G401.6 (cell line): ENCODE measurements around the gene TCP11L2.
"Not testable (repeated sequence)": the region's sequence is repeated elsewhere in the genome, so short reads cannot be mapped to it uniquely, and the experiment has no call there.

ENCODE experiments used
- FAIRE-seq: peaks from 2 replicates; lab custom pipeline; 2012; peaks lifted over from hg19 to GRCh38; lab: Jason Lieb, UNC

The TCP11L2 gene

DNA sequence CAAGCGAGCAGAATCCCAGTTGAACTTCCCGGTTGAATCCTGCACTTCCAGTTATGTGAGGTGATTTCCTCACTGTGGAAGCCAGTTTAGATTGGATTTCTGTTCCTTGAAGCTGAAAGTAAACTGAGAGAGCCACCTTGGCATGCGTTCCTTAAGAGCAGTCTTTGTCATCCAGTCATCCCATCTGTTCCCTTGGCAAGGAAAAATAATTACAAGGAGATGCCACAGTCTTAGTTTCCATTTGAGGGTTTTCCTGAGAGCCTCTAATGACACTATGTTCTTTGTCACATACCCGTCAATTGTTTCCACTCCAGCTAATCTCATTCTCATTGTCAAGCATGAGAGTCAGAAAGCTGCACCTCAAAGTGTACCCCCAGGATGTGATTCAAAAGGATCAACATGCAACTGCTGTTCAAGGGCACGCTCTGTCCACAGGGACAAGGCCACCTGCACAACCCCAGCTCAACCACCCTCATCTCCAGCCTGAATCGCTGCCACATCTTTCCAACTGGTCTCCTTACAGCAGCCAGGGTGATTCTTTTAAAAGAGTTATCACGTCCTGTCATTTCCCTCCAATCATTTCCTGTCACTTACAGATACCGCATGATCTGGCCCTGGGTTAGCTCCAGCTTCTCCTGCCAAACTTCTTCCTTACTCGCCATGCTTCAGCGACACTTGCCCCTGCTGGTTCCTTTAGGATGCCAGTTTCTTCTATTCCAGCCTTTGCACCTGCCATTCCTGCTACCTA, 18.0 kb upstream of the TCP11L2 start:
- FAIRE-seq = no peak

DNA sequence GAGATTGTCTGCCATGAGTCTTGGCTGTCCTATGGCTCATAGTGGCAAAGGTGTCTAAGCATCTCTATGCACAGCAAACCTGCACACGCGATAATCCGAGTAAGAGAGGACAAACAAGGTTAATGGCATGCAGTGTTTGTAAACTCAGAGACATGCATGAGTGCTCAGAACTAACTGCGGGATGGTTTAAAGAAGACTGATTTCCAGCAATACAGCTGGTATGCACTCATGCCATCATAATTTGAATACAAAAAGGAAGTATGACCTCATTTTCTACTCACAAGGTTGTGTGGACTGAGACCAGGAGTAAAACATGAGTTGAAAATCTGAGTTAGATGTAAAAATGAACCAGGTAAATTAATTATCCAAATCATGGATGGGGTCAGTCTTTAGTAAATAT, 16.6 kb upstream of the TCP11L2 start:
- no peak for FAIRE-seq

DNA sequence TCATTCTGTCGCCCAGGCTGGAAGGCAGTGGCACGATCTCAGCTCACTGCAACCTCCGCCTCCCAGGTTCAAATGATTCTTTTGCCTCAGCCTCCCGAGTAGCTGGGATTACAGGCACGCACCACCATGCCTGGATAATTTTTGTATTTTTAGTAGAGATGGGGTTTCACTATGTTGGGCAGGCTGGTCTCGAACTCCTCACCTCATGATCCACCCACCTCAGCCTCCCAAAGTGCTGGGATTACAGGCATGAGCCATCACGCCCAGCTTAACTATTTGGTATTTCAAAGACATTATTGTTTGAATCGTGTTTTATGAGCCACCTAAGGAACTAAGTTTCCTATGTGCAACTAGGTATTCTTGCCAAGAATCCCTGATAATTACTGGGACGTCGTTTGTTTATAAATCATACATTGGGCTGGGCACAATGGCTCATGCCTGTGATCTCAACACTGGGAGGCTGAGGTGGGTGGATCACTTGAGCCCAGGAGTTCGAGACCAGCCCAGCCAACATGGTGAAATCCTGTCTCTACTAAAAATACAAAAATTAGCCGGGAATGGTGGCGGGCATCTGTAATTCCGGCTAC, 15.9 kb upstream of the TCP11L2 start:
- not testable (repeated sequence) for FAIRE-seq

DNA sequence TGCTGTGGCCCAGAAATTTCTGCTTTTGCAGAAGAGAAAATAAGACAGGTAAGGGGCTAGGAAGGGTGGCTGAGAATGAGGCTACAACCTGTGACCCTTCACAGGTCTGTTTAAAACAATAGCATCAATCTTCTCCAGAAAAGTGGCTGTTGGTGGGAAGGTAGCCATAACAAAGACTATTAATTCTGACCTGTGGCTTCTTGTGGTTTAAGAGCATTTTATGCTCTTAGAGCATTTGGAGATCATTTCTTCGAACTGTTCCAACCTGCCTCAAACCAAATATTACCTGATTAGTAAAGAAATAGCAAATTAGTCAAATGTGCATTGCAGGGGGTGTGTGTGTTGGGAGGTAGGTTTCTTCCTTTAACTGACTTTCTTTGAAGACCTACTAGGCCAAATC, 15.2 kb upstream of the TCP11L2 start:
- no peak for FAIRE-seq

DNA sequence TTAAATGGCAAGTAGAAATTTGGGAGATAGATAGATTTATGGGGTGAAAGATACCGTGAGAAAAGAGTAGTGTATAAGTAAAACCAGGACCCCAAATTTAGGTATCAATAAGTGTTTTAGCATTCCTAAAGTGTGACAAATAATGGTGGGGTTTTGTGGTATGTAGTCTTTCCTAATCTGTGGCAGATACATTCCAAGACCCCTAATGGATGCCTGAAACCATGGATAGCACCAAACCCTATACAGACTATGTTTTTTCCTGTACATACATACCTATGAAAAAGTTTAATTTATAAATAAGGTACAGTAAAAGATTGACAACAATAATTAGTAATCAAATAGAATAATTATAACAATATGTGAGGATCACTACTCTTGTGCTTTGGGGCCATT, 14.4 kb upstream of the TCP11L2 start:
- FAIRE-seq = no peak

DNA sequence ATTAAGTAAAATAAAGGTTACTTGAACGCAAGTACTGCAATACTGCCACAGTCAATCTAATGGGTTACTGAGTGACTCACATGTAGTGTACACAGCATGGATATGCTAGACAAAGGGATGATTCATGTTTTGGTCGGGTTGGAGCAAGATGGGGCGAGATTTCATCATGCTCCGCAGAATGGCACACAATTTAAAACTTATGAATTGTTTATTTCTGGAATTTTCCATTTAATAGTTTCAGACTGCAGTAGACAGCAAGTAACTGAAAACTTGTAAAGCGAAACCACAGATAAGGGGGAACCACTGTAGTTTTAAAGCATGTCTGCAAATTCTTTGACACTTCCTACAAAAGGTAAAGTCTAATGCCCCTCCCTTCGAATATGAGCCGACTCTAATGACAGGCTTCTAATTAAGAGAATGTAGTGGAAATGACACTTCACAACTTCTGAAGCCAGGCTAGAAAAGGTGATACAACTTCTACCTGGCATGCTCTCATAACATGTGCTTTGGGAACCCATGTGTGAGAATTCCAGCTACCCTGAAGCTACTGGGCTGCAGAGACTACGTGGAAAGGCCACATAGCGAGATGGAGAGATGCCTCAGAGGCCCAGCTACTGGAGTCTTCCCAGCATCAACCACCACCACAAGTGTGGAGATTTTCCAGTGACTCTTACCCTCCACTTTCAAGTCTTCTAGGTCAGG, 13.9 kb upstream of the TCP11L2 start:
- FAIRE-seq = no peak

DNA sequence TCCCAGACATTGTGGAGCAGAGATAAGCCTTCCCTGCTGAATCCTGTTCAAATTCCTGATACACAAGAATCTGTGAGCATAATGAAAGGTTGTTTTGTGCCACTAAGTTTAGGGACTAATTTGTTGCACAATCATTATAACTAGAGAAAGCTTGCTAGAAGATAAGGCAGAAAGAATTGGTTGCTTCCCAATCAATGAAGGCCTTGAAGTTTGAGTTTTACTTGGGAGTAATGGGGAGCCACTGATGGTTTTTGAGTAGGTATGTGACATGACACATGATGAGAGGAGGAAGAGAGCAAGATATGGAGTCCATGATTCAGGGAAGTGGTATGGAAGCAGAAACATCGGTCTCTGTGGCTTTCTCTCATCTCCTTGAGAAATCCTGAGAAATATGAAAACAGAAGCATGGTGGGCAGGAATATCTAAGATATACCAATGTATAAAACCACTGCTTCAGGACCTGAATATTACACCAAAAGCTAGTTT, 13.3 kb upstream of the TCP11L2 start:
- no peak for FAIRE-seq

DNA sequence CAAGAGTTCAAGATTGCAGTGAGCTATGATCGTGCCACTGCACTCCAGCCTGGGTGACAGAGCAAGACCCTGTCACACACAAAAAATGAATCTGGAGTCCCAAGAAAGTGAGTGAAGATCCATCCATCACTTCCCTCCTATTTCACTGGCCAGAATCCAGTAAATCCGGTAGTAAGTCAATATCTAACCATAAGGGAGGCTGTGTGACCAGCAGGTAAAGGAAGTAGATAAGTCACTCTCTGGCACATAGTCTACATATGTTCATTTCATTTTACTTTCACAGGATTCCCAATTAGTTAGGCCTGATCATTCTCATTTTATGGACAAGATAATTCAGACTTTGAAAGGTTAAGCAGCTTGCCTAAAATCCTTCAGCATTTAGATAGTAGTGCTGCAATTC, 11.9 kb upstream of the TCP11L2 start:
- FAIRE-seq = no peak

GRCh38 chr12:106291342-106291741, 11.2 kb upstream of the TCP11L2 start:
- FAIRE-seq = no peak

DNA sequence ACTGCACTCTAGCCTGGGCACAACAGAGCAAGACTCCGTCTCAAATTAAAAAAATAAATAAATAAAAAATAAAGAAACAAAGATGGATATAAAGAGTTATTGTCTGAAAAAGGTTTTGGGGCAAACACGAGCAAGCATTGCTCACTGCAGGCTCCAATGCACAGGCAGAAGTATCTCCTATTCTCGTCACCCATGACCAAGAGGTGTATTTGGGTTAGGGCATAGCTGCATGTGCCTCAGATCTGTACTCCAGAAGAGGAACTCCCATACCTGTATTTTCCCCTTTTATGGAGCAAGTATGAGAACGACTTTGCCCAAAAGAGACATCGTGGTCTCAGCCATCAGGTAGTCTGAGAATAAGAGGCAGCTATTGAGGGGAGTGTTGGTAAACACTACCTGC, 10.2 kb upstream of the TCP11L2 start:
- no peak for FAIRE-seq

DNA sequence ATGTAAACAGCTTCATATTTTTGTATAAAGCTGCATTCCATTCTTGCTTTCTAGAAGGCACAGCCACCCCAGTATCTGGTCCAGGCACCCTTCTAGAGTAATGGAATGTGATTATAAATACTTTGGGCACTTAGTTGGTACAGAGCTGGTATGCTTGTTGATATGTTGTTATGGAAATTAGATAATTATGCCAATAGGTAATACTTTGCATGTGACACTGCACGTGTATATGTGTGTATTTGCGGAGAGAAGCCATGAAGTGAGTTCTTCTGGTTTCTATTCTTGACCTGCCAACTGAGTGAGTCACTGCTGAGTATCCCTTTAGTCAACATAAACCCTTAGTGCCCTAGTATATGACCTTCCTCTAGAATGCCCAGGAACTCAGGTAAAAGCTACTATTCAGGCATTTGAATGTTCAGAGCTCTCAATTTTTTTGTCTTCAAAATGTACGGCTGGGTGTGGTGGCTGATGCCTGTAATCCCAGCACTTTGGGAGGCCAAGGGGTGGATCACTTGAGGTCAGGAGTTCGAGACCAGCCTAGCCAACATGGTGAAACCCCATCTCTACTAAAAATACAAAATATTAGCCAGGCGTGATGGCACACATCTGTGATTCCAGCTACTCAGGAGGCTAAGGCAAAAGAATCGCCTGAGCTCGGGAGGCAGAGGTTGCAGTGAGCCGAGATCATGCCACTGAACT, 6.2 kb upstream of the TCP11L2 start:
- no peak for FAIRE-seq

DNA sequence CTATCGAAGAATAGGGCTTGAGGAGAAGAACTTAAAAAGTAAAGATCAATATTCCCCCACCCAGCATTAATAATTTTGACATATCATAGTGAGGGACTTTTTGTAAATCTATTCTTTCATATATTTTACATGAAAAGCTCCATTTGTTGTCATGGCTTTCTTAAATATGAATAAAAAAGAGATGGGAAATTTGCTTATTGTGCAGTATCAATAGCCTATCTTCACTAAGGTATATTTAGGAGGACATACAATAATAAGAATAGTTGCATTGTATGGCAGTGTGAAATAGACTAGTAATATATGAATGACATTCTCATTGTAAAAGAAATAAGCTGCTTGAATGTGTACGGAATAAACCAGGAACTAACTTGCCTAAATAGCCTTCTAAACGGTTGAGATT, 5.5 kb upstream of the TCP11L2 start:
- FAIRE-seq = no peak

- no peak for FAIRE-seq
Measured at GRCh38 chr12:106297681-106298080, 4.9 kb upstream of the TCP11L2 start.

GRCh38 chr12:106299202-106299774, 3.2 kb upstream of the TCP11L2 start:
- FAIRE-seq = no peak

DNA sequence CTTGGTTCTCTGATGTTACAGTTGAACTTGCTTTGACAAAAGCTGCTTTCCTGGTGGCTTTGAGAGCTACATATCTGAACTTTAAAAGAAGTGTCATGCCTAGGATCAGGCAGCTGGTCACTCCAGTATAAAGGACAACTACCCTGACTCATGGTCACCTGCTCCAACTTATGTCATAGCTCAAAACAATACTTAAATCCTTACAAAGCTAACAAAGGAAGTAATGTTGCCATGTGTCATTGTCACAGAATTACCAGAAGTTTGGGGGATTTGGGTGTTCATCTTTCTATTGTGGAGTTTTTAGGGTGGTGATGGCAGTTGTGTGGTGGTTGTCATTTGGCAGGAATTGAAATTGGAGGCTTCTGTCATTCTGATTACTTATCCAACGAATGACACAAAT, 1.8 kb upstream of the TCP11L2 start:
- no peak for FAIRE-seq

- no peak for FAIRE-seq
Measured at GRCh38 chr12:106301241-106301610, 1.3 kb upstream of the TCP11L2 start.

GRCh38 chr12:106301611-106302321, 767 bp upstream of the TCP11L2 start:
- no peak for FAIRE-seq

DNA sequence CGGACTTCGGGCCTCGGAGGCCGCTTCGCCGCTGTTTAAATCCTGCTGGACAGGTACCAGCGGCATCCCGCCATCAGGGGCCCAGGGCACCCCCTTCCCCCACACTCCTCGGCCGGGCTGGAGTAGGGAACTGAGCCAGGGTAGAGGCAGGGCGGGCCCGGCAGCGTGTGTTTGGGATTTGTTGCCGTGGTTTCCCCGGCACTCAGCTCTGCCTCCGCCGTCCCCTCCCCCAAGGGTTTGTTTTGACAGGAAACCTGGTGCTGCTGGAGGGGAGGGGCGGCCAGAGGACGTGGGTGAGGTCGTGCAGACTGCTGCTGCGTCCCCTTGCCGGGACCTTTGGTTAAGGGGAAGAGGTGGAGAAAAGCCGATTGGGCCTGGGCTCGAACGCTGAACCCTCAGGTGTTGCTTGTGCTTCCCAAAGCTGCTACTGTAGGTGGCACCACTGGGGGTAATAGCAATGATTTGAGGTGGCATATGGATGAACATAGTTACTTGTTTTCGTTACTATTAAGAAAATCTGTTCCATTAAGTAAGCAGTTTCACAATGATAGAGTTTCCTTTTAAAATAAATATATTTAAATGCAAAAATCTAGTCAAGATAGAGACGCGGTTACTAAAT, 778 bp downstream of the TCP11L2 start:
- FAIRE-seq = no peak

GRCh38 chr12:106304001-106304421, 1.5 kb downstream of the TCP11L2 start:
- no peak for FAIRE-seq

GRCh38 chr12:106304797-106305196, 2.3 kb downstream of the TCP11L2 start:
- no peak for FAIRE-seq

- FAIRE-seq = no peak
Measured at GRCh38 chr12:106305376-106305775, 2.8 kb downstream of the TCP11L2 start.
